DMS79 treated with DMSO at 0.1 percent for 48 hours (cell line): ENCODE results near the gene WNT2B.

ENCODE experiments used
- DNase-seq: peaks from one replicate; lab custom pipeline; 2025; lab: John Stamatoyannopoulos, UW

WNT2B gene

GRCh38 chr1:112527266-112528010 is 18.7 kb downstream of the WNT2B start:
- DNase-seq, result no peak

GRCh38 chr1:112528076-112528475 is 19.3 kb downstream of the WNT2B start:
- no peak for DNase-seq

GRCh38 chr1:112529301-112529700 is 20.5 kb downstream of the WNT2B start:
- DNase-seq, result no peak

GRCh38 chr1:112530832-112531231 is 22.1 kb downstream of the WNT2B start:
- DNase-seq, result no peak

GRCh38 chr1:112532064-112532463 is 23.3 kb downstream of the WNT2B start:
- DNase-seq, result no peak

GRCh38 chr1:112533029-112533428 is 24.3 kb downstream of the WNT2B start:
- DNase-seq, result no peak

- no peak for DNase-seq
Measured at GRCh38 chr1:112536561-112536960, 27.8 kb downstream of the WNT2B start.

GRCh38 chr1:112537456-112537855 is 28.7 kb downstream of the WNT2B start:
- DNase-seq, result no peak

GRCh38 chr1:112538883-112539282 is 30.1 kb downstream of the WNT2B start:
- DNase-seq, result no peak

- no peak for DNase-seq
Measured at GRCh38 chr1:112540226-112540794, 31.5 kb downstream of the WNT2B start.

- DNase-seq, result no peak
Measured at GRCh38 chr1:112541299-112541698, 32.5 kb downstream of the WNT2B start.

GRCh38 chr1:112542206-112542973 is 33.6 kb downstream of the WNT2B start:
- no peak for DNase-seq

GRCh38 chr1:112544011-112544688 is 35.4 kb downstream of the WNT2B start:
- no peak for DNase-seq

GRCh38 chr1:112544751-112545150 is 36.0 kb downstream of the WNT2B start:
- no peak for DNase-seq

GRCh38 chr1:112546076-112546475 is 37.3 kb downstream of the WNT2B start:
- DNase-seq, result no peak

- DNase-seq, result no peak
Measured at GRCh38 chr1:112548547-112548946, 39.8 kb downstream of the WNT2B start.

- peak; percentile 32 for DNase-seq
Measured at GRCh38 chr1:112549590-112549989, 40.8 kb downstream of the WNT2B start.

GRCh38 chr1:112554411-112554810 is 45.6 kb downstream of the WNT2B start:
- DNase-seq, result no peak

- DNase-seq, result no peak
Measured at GRCh38 chr1:112557385-112557784, 48.6 kb downstream of the WNT2B start.

GRCh38 chr1:112558634-112559033 is 49.9 kb downstream of the WNT2B start:
- DNase-seq, result no peak

- no peak for DNase-seq
Measured at GRCh38 chr1:112563341-112563740, 54.6 kb downstream of the WNT2B start.

- DNase-seq, result no peak
Measured at GRCh38 chr1:112564081-112564480, 55.3 kb downstream of the WNT2B start.

- no peak for DNase-seq
Measured at GRCh38 chr1:112565800-112566199, 57.0 kb downstream of the WNT2B start.
